ENCODE results near the gene FCRL3. TPM values are rescaled to one million over a fixed set of nuclear protein-coding genes. Genes with fewer than 3 reads are reported as not detected.

The FCRL3 gene
- total and polyA plus RNA-seq, 4 donors = 0.16 to 0.72 (median 0.50) TPM

DNA sequence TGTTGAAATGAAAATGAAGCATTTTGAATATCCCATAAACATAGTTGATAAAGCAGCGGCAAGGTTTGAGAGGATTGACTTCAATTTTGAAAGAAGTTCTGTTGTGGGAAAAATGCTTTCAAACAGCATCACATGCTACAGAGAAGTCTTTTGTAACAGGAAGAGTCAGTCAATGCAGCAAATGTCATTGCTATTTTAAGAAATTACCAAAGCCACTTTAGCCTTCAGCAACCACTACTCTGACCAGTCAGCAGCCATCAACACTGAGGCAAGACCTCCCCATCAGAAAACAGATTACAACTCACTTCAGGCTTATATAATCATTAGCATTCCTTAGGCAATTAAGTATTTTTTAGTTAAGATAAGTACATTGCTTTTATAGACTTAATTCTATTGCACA, 33.8 kb upstream of the FCRL3 start:
- 69% methylated on average over 1 of the region's 1 CpG for WGBS

More for the DNA sequence above, 33.8 kb upstream of the FCRL3 start:
- H3K9me3 ChIP-seq (ENCODE audit: control insufficient read depth in 4 of 4, low read length in 3 of 4) = no peaks in the 10 kb centered on the region
- no peak overlapping the region for H3K4me3 ChIP-seq (ENCODE audit: low read depth in 1 of 3, low read length in 3 of 3)
- no peak for DNase-seq (ENCODE audit: low spot score)
- H3K27ac ChIP-seq (ENCODE audit: low read depth in 1 of 2, low read length in 2 of 2) = no peak overlapping the region
- H3K27me3 ChIP-seq (ENCODE audit: control insufficient read depth in 4 of 4, insufficient read depth in 4 of 4, low read length in 3 of 4) = no peaks in the 10 kb centered on the region
- TF ChIP-seq YY1 (IDR thresholded peaks at IDR 0.05) (no peak), RAD21 (IDR thresholded peaks at IDR 0.05) (no peak), CTCF (IDR thresholded peaks at IDR 0.05; ENCODE audit: low read depth, low read length, missing input control) (no peak), HNF4A (conservative IDR thresholded peaks at IDR 0.05) (no peak), HNF4G (IDR thresholded peaks at IDR 0.05) (no peak), TAF1 (conservative IDR thresholded peaks at IDR 0.05) (no peak), EGR1 (IDR thresholded peaks at IDR 0.05; ENCODE audit: low read depth in 2 of 2) (no peak), REST (IDR thresholded peaks at IDR 0.05) (no peak), JUND (IDR thresholded peaks at IDR 0.05) (no peak), RXRA (IDR thresholded peaks at IDR 0.05) (no peak), GABPA (IDR thresholded peaks at IDR 0.05 in 1 of 2, conservative IDR thresholded peaks at IDR 0.05 in 1 of 2) (no peak), FOXA1 (IDR thresholded peaks at IDR 0.05) (no peak), ZBTB33 (IDR thresholded peaks at IDR 0.05) (no peak), ATF3 (IDR thresholded peaks at IDR 0.05) (no peak), NR2F2 (IDR thresholded peaks at IDR 0.05) (no peak), FOXA2 (IDR thresholded peaks at IDR 0.05) (no peak), MAX (IDR thresholded peaks at IDR 0.05) (no peak)
- no peak overlapping the region for H3K9ac ChIP-seq (ENCODE audit: low read depth in 1 of 2, low read length in 2 of 2)
- H3K4me1 ChIP-seq (ENCODE audit: control insufficient read depth in 4 of 4, insufficient read depth in 4 of 4, low read length in 3 of 4) = no peaks in the 10 kb centered on the region
- H3K36me3 ChIP-seq (ENCODE audit: control insufficient read depth in 4 of 4, insufficient read depth in 3 of 4, low read depth in 1 of 4, low read length in 3 of 4) = no peaks in the 10 kb centered on the region

Measured in liver (tissue), 9 donors.